ENCODE data around the gene FASTKD3.
A peak's percentile ranks its signal among the peaks of the same experiment; 100 is the strongest.

The FASTKD3 gene

DNA sequence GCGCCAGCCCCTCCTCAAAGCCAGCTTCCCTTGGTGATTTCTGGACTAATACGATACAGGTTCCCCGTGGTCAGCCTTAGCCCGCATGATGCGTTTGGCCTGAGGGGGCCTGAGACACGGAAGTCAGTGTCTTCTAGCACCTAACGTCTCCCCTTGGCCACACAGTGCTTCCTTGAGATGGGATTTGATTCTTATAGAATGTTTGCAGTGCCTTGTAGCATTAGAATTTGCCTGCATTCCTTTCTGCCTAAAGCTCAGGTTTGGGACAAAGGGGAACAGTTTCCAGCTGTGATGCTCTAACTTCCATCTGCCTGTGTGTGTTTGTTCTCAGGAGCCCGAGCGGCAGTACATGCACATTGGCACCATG is 52.3 kb downstream of the FASTKD3 start:
- TF ChIP-seq, protein P1, sequence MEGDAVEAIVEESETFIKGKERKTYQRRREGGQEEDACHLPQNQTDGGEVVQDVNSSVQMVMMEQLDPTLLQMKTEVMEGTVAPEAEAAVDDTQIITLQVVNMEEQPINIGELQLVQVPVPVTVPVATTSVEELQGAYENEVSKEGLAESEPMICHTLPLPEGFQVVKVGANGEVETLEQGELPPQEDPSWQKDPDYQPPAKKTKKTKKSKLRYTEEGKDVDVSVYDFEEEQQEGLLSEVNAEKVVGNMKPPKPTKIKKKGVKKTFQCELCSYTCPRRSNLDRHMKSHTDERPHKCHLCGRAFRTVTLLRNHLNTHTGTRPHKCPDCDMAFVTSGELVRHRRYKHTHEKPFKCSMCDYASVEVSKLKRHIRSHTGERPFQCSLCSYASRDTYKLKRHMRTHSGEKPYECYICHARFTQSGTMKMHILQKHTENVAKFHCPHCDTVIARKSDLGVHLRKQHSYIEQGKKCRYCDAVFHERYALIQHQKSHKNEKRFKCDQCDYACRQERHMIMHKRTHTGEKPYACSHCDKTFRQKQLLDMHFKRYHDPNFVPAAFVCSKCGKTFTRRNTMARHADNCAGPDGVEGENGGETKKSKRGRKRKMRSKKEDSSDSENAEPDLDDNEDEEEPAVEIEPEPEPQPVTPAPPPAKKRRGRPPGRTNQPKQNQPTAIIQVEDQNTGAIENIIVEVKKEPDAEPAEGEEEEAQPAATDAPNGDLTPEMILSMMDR (conservative IDR thresholded peaks at IDR 0.05; ENCODE audit: low read depth, low read length) = no peak
- no peak for DNase-seq (ENCODE audit: low read depth)
- H3K4me3 ChIP-seq (ENCODE audit: low read length) = no peak overlapping the region

DNA sequence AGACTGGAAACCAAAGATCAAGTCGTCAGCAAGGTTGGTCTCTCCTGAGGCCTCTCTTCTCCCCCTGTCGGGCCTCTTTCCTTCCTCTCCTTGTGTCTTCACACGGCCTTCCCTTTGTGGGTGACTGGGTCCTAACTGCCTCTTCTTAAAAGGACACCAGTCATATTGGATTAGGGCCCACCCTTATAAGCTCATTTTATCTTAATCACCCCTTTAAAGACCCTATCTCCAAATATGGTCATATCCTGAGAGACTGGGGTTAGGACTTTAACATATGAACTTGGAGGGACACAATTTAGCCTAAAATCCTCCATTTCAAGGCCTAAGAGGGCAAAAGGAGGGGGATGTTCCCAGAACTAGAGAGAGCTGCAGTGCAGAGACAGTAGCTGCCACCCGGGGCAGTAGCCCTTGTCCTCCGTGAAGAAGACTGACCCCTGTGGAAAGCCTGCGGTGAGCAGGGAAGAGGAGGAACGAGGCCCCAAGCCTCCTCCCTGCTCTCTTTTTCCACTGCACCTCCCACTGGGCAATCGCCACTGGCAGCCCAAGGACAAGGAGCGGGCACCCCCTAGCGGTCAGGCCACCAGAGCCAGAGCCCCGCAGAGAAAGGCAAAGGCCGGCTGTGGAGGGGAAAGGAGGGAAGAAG is 52.8 kb downstream of the FASTKD3 start:
- TF ChIP-seq, protein P1 (conservative IDR thresholded peaks at IDR 0.05; ENCODE audit: low read depth, low read length) = peak; percentile 97
- no peak overlapping the region for H3K4me3 ChIP-seq (ENCODE audit: low read length)
- DNase-seq (ENCODE audit: low read depth) = peak; percentile 10

GRCh38 chr5:7814816-7815215 is 54.0 kb downstream of the FASTKD3 start:
- TF ChIP-seq, protein P1 (conservative IDR thresholded peaks at IDR 0.05; ENCODE audit: low read depth, low read length) = no peak
- H3K4me3 ChIP-seq (ENCODE audit: low read length) = no peak overlapping the region
- DNase-seq (ENCODE audit: low read depth) = no peak

- H3K4me3 ChIP-seq (ENCODE audit: low read length) = no peak overlapping the region
- no peak for DNase-seq (ENCODE audit: low read depth)
- TF ChIP-seq, protein P1 (conservative IDR thresholded peaks at IDR 0.05; ENCODE audit: low read depth, low read length) = no peak
Measured at GRCh38 chr5:7813576-7813975, 55.3 kb downstream of the FASTKD3 start.

DNA sequence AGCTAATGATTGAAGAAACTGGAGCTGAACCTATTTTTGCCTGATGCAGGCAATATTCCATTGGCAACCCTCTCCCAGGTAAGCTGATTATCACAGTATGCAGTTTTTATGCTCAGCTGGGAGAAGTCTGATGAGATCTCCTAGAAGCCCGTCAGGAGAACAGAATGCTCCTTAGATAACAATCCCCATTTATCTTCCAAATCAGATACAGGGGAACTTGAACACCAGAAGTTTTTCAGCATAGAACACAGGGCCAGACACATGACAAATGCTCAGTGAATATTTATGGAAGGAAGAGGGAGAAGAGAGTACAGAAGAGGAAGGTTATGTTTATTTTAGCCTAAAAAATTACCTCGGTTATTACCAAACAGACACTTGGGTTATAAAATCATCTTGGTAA is 55.8 kb downstream of the FASTKD3 start:
- TF ChIP-seq, protein P1 (conservative IDR thresholded peaks at IDR 0.05; ENCODE audit: low read depth, low read length) = no peak
- no peak overlapping the region for H3K4me3 ChIP-seq (ENCODE audit: low read length)
- no peak for DNase-seq (ENCODE audit: low read depth)

GRCh38 chr5:7811715-7812114 is 57.1 kb downstream of the FASTKD3 start:
- H3K4me3 ChIP-seq (ENCODE audit: low read length) = no peak overlapping the region
- no peak for DNase-seq (ENCODE audit: low read depth)
- TF ChIP-seq, protein P1 (conservative IDR thresholded peaks at IDR 0.05; ENCODE audit: low read depth, low read length) = no peak

All from retinal pigment epithelial cell (primary cell).